PFSK-1 (cell line): ENCODE measurements around the gene SH3GL1.

Experiments
- POLR2AphosphoS5 ChIP-seq: IDR thresholded peaks from 2 replicates; pipeline ENCODE4 v1.6.1; 2012; ENCODE audit warnings: low read depth, mild to moderate bottlenecking, control low read depth, low read length, moderate library complexity
- SIN3A ChIP-seq: IDR thresholded peaks from 2 replicates; pipeline ENCODE4 v1.6.1; 2012; ENCODE audit warnings: mild to moderate bottlenecking, low read length, moderate library complexity, borderline replicate concordance; ENCODE audit not compliant: insufficient read depth
- TF ChIP-seq, protein P1 (sequence below), 2 experiments: IDR thresholded peaks; 2 replicates each; pipeline versions ENCODE4 v1.6.1 to v1.8.0; 2011 to 2012; ENCODE audit warnings: low read depth in 2 of 2, low read length in 2 of 2, control low read depth in 1 of 2, inconsistent platforms in 1 of 2, mild to moderate bottlenecking in 1 of 2, moderate library complexity in 1 of 2; ENCODE audit not compliant: insufficient read depth in 1 of 2

- TF ChIP-seq POLR2AphosphoS5: no peak
- TF ChIP-seq, protein P1, sequence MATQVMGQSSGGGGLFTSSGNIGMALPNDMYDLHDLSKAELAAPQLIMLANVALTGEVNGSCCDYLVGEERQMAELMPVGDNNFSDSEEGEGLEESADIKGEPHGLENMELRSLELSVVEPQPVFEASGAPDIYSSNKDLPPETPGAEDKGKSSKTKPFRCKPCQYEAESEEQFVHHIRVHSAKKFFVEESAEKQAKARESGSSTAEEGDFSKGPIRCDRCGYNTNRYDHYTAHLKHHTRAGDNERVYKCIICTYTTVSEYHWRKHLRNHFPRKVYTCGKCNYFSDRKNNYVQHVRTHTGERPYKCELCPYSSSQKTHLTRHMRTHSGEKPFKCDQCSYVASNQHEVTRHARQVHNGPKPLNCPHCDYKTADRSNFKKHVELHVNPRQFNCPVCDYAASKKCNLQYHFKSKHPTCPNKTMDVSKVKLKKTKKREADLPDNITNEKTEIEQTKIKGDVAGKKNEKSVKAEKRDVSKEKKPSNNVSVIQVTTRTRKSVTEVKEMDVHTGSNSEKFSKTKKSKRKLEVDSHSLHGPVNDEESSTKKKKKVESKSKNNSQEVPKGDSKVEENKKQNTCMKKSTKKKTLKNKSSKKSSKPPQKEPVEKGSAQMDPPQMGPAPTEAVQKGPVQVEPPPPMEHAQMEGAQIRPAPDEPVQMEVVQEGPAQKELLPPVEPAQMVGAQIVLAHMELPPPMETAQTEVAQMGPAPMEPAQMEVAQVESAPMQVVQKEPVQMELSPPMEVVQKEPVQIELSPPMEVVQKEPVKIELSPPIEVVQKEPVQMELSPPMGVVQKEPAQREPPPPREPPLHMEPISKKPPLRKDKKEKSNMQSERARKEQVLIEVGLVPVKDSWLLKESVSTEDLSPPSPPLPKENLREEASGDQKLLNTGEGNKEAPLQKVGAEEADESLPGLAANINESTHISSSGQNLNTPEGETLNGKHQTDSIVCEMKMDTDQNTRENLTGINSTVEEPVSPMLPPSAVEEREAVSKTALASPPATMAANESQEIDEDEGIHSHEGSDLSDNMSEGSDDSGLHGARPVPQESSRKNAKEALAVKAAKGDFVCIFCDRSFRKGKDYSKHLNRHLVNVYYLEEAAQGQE (IDR thresholded peaks at IDR 0.05; ENCODE audit: insufficient read depth in 1 of 2, low read depth in 2 of 2, low read length in 2 of 2): no peak
- no peak for TF ChIP-seq SIN3A
Measured at GRCh38 chr19:4350111-4350510, 50.2 kb downstream of the SH3GL1 start.
